Inferior parietal cortex (tissue), 1 donor: ENCODE data around the gene MBD4.
"Not testable (repeated sequence)": the region's sequence is repeated elsewhere in the genome, so short reads cannot be mapped to it uniquely, and the experiment has no call there.

ENCODE experiments used
- DNase-seq: peaks from one replicate; pipeline ENCODE4 v3.0.0-alpha.2; 2016; ENCODE audit errors: extremely low spot score

MBD4 gene

DNA sequence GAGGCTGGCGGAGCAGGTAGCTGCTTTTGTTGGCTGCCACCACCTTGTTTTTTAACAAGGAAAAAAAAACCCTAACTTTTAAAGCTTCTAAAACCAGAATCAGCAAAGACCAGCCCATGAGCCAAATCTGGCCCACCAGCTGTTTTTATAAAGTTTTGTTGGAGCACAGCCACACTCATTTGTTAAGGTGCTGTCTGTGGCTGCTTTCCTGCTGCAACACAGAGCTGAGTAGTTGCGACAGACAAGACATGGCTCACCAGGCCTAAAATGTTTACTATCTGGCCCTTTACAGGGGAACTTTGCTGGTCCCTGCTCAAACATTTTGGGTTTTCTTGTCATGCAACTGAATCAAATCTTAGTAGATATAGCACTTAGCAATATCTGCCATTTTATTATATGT, 30.2 kb downstream of the MBD4 start:
- DNase-seq: no peak

DNA sequence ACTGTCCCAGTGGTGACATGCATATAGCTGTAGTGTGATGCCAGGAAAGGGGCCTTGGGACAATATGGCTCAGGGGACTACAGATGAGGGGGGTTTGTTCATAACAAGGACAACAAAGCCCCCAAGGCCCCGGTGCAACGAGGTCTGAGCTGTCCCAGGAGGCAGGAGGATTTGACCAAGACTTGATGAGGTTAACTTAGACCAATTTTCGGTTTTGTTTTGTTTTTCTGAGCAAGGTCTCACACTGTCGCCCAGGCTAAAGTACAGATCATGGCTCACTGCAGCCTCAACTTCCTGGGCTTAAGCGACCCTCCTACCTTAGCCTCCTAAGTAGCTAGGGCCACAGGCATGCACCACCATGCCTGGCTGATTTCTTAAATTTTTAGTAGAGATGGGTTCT, 35.1 kb downstream of the MBD4 start:
- DNase-seq: no peak

DNA sequence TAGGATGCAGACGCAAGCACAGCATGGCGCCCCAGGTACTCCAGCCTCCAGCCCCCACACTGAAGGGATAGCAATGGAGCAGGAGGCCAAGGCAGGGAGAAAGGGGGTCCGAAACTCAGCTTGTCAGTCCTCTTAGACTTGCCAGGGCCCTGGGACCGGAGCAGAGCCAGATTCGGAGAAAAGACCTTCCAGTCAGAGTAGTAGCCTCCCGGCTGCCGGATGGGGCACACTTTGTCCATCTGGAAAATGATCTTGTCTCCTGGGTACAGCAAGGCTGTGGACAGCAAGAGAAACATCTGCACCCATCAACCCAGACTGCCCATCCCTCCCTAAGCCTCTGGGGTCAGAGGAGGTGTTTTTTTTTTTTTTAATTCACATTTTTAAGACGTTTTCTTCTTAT, 35.6 kb downstream of the MBD4 start:
- DNase-seq: no peak

DNA sequence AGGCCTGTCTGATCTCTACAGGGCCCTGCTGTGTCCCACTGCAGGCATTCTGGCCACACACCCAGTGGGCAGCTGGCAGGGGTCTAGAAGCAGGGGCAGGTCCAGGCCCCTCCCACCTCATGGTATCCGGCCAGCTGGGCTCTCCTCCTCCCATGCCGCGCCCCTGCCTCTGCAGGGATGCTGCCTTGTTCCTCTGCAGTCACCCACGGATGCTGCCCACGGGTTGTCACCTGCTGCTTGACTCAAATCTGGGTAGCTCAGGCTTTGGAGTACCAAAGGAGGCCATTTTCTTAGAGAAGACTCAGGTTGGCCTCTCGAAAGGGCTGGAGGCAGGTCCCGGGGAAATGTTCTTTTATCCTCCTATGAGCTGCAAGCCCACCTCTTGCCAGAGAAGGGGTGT, 36.3 kb downstream of the MBD4 start:
- no peak for DNase-seq

DNA sequence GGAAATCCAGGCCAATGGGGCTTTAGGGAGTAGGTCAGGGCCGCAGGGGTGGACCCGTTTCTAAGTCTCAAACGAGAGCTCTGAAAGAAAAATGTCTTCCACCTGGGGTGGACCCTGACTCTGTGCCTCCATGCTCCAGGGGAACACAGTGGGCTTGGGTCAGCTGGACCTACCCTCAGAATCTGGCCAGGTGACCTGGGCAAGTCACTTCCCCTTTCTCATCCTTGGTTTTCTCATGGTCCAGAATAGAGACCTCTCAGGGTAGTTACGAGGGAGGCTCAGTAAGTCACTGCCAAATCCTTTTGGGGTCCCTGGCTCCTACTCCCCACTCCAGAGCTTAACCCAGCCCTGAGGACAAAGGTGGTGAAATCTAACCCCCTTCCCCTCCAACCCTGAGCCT, 37.1 kb downstream of the MBD4 start:
- no peak for DNase-seq

DNA sequence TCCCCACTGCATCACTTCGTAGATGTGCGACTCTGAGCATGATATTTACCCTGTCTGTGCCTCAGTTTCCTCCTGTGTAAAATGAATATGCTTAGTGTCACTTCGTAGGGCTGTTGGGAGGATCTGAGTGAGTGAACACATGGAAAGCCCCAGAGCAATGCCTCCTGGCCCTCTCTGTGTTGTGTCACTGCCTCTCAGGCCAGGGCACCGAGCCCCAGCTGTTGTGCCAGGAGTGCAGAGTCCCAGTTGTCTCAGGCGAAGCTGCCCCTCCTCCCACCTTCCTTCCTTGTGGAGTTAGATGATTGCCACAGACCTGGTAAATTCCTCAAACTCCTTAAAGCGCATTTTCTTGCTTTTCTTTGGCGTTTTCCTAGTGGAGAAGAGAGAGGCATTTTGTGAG, 37.5 kb downstream of the MBD4 start:
- DNase-seq: no peak

DNA sequence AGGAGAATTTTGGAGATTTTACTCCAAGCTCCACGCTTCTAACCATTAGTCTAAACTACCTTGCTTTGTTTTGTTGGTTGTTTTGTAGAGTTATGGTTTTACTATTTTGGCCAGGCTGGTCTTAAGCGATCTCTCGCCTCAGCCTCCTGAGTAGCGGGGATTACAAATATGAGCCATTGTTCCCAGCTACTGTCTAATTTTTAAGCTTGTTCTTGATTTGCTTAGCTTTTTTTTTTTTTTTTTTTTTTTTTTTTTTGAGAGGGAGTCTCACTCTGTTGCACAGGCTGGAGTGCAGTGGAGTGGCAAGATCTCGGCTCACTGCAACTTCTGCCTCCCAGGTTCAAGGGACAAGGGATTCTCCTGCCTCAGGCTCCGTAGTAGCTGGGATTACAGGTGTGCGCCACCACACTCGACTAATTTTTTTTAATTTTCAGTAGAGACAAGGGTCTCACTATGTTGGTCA, 39.8 kb downstream of the MBD4 start:
- DNase-seq: no peak

DNA sequence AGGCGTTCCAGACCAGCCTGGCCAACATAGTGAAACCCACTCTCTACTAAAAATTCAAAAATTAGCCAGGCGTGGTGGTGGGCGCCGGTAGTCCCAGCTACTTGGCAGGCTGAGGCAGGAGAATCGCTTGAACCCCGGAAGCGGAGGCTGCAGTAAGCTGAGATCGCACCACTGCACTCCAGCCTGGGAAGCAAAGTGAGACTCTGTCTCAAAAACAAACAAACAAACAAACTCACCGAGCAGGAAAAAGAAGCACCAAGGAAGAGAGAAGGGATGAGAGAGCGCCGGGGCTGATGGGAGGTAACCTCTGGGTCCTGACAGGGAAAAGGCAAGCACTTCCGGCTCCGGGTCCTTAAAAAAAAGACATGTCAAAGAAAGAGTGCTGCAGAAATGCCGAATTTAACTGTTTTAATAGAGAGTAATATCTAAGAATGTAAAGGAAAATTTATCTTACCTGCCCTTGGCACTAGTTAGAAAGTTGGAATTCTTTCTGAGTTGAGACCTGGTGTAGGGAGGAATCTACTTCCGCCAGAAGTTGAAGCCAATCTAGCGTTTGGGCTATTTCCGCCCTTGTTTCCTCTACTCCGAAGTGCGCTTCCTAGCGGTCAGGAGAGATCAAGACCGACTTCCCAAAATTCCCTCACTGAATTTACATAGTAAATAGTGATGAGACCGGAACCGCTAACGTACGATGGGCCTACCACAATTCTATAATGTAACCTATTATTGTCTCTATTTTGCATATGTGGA, 40.4 kb downstream of the MBD4 start:
- DNase-seq: peak; percentile 99

DNA sequence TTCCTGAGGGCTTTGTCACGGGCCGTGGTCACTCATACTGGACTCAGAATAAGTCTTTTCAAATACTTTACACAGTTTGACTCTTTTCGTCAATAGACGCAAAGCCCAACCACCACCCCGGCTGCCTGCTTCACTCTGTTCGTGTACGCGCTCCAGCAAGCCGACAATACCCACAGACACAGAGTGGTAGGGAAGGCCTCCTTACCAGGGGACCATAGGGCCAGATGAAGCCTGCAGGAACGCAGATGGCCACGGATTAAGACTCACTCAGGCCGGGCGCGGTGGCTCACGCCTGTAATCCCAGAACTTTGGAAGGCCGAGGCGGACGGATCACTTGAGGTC, 41.0 kb downstream of the MBD4 start:
- no peak for DNase-seq

DNA sequence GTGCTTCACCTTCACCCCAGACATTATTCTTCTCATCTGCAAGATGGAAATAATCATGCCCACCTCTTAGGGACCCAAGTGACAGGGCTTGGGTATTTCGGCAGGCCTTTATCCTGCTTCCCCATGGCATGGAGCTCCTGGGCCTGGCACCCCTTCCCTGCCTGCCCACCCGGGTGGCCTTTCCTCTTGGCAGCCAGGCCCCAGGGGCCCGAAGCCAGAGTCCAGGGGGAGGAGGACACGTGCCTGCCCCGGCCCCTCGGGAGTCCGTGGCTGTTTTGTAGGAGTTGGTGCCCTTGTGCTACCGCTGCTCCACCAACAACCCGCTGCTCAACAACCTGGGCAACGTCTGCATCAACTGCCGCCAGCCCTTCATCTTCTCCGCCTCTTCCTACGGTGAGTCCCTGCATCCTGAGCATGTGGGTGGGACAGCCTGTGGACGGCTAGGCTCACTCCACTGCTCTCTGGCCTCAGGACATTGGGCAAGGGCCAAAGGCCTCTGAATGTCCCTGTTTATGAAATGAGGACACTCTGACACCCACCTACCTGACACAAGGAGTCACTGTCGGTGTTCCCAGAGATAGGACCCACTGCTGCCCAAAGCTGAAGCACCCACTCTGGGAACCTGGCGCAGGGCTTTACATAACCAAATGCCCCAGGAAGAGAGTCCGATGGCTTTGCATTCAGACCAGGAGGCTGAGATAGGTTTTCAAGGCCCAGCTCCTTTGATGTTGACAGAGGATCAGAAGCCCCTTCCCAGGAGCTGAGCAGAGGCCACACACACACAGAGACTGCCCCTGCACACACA, 45.8 kb downstream of the MBD4 start:
- DNase-seq: not testable (repeated sequence)

DNA sequence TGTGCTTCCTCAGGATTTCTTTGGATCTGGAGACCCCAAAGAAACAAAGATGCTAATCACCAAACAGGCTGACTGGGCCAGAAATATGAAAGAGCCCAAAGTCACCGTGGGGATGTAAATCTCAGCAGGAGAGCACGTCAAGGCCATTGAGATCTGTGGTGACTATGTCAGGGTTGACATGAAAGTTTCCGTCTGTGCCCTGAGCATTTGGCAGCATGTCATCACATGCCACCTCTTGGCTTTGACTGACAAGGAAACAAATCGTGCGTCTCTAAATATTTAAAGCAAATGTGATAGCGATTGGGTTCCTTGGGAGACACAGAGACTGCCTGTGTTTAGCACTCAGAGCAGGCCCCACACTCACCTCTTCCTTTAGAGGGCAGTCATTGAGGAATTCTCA, 46.5 kb downstream of the MBD4 start:
- DNase-seq: no peak

DNA sequence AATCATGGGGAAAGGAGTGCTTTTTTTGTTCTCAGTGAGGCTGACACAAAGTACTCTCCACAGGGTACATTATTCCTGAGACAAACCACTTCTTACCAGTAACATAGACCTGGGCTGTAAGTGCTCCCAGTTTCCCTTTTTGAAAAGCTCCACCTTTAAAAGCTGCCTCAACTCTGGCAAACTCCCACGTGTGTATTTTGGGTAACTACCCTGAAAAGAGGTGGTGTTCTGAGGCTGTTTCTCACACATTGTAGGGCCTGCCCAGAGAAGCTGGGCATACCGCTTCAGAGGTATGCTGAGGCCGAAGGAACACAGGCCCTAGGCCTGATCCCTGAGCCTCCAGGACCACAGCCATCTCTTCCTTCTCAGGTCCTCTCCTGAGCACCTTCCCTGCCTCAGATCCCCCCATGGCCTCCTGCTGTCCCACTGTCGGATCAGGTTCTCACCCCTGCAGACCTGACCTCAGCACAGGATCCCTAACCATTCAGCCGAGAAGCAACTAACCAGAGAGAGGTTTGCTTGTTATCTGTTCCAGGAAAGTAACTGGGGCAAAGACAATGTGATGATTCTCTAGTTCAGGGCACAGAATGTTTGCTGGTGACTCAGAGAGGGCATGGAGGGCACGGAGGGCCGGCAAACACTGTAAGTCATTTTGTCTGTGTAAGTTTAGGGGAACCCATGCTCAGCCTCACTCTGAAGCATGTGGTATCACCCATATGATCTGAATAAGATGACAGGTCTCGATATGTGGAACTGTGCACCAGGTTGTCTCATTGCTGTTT, 47.5 kb downstream of the MBD4 start:
- DNase-seq: not testable (repeated sequence)

DNA sequence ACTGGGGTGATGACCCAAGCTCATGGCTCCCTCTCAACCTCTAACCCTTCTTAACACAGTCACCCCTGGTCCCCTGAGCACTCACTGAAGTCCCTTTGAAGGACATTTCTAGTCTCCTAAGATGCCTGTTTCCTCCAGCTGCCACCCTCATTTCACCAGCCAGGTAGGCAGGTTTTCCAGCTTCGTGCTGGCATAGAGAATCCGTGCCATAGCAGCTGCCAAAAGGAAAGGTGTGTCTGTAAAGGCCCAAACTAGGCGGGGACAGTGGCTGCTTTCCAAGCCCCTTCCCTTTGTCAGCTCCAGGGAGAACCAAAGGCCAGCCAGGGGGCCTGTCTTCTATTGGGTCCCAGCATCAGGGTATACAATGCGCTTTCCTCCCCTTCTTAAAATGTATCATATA, 48.2 kb downstream of the MBD4 start:
- not testable (repeated sequence) for DNase-seq

DNA sequence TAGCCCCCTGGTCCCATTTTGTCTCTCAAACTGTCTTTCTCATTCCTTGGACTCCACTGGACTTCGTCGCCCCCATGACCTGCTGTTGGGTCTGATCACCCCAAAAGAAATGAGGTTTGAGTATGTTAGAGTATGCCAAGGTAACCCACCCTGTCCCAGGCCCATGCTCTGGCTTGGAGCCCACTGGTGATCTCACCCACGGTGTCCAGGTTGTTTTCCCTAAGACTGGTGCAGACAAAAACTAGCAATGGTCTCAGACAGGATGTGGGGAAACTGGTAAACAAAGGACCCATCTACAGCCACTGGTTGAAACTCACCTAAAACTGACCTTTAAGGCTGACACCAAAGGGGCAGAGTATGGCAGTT, 50.2 kb downstream of the MBD4 start:
- no peak for DNase-seq

DNA sequence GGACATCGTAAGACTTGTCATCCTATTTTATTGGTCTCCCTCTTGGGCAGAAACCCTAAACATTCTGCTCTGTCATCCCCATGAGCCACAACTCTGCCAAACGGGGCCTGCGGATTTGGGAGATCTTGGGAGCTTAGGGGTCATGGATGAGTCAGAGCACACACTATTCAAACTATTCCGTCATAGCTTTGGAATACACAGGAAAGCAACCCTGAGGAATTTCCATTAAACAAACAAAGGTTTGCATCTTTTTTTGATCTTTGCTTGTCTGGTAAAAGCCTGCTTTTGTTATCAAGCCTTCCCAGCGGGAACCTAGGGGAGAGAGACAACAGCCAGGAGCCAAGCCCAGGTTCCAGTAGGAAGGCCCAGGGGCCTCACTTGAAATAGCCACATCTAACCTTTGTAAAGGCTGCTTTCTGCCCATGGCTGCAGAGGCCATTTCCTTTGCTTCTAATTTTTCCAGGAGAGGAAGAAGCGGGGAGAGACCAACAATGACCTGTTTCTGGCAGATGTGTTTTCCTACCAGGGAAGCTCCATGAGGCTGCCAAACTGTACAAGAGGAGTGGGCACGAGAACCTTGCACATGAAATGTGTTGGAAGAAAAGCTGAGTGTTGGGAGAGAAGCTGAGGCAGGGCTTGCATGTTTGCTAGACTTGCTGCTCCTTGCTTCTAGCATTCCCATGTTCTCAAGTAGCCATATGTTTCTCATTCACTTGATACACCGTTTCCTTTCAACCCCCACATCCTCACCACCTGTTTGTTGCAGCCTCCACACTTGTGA, 50.8 kb downstream of the MBD4 start:
- DNase-seq: not testable (repeated sequence)

DNA sequence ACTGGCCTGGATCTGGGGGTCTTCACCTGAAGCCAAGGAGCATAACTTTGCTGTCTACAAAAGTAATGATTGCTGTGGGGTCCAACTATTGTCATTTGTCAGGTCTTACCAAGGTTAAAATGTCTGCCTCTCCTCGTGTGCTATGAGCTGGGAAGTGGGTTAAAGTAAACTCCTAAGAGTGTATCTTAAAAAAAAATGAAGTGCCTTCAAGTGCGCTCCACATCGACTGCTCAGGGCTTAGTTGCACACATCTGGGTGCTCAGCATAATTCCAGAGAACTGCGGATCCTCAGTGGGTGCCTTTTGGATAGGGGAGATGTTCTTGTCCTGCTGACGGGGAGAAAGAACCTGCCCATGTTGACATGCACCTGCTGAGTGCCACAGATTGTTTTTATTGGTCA, 52.3 kb downstream of the MBD4 start:
- no peak for DNase-seq

DNA sequence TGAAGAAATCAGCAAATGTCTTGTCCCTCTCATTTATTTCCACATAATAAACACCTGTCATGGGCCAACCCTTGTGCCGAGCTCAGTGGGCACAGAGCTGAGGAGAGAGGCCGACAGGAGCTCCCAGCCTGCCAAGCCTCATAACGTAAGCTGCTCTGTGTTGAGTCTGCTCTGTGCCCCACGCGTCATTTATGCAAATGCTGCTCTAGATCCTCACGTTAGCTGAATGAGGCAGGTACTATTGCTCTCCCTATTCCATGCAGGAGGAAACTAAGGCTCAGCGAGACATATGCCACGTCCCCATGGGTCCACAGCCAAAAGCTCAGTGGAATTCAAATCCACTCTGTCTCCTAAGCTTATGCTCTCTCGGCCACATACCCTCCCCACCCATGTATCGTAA, 52.8 kb downstream of the MBD4 start:
- DNase-seq: no peak

DNA sequence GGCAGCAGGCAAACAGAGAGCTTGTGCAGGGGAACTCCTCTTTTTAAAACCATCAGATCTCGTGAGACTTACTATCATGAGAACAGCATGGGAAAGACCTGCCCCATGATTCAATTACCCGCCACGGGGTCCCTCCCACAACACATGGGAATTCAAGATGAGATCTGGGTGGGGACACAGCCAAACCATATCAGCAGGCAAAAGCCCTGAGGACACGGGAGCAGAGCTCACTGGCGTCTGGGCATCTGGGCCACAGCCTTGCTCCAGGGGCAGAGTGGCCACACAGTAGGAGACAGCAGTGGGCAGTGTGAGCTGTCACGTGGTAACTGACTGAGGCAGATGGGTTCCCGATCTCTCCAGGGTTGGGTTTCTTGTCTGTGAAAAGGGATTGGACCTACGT, 54.2 kb downstream of the MBD4 start:
- not testable (repeated sequence) for DNase-seq

DNA sequence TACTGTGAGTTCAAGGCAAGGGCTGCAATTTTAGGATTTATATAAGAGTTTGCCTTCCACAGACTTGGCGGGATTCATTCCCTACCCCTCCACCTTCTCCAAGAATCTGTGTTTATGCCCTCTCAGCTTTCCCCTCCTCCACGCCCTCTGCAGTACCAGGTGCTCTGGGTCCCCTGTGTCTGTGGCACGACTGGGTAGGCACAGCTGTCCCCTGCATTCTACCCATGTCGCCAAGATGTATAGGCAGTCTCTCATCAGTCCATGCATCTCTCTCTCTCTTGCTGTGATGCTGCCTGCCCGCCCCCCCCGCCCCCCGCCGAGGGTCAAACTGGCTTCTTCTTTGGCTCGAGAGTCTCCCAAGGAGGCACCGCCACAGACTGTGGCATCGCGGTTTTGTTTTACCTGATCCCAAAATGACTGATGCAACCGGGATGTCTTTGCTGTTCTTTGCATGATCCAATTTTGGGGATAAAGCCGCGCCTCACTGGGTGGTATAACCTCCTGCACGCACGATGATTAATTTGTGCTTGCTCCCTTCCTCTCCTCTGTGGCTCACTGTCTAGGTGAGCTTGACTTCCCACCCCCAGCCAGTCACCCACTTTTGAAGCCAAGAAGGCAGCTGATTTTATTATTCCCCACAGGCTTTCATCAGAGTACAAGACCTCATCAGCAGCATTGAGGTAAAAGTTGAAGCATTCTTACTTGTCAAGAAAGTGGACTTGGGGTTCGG, 55.0 kb downstream of the MBD4 start:
- DNase-seq: no peak

DNA sequence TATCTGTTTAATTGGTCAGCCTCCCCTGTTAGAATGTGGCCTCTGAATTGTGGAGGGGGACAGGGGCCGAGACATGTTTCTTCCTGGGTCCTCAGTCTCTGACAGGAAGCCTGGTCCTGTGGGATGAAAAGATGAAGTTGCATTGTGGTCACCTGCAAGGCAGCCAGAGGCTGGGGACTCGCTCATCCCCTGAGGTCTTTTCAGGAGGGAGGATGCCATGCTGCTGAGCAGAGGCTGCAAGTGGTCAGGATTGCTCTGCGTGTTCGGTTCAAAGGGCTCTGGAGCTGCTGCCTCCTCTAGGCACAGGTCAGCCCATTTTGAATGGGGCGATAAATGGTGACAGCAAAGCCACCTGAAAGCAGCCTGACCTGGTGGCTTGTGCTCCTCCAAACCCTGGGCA, 55.6 kb downstream of the MBD4 start:
- DNase-seq: not testable (repeated sequence)

DNA sequence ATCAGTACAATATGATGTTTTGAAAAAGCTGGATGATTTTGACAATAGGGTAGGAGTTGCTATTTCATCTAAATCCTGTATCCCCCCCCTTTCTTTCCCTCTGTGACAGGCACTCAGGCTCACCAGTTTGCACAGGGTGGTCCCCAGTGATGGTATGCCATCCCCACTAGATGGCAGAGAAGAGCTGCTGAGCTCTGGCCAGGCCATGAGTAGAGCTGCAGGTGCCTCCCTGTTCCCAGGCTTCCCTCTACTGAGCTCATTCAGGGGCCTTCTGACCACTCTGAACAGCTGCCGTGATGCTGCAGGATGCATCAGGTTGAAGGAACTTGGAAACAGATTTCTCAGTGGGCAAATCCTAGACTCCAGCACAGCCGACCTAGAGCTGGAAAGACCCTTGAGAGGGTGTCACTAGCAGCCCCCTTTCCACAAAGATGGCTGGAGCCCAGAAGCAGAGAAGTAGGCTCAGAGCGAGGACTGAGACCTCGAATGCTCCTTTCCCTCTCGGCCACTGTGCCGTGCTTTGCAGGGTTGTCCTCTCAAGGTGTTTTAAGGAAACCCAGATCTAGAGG, 56.4 kb downstream of the MBD4 start:
- peak; percentile 77 for DNase-seq
